ENCODE data around the gene FOXP1. TPM values are rescaled to one million over a fixed set of nuclear protein-coding genes. Genes with fewer than 3 reads are reported as not detected.

The FOXP1 gene
- polyA plus RNA-seq, 1 donor from 2014 or later = 5.6 TPM

DNA sequence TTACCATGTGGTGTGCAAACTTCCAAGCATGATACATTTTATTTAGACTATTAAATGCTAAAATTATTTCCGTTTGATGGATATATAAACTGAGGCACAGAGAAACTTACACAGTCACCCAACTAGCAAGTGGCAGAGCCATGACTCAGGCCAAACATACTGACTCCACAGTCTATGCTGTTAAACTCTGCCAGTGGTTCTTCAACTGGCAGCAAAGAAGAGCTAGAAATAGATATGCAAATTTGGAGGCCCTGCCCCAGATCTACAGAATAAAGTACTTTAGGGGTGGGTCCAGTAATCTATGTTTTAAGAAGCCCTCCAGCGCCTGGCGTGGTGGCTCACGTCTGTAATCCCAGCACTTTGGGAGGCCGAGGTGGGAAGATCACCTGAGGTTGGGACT is 400.0 kb downstream of the FOXP1 start:
- Histone ChIP-seq H3K4me3 (ENCODE audit: low read length) (no peak overlapping the region), H3K9ac (ENCODE audit: low read length) (no peak overlapping the region), H3K27ac (ENCODE audit: low read length) (no peak overlapping the region), H3K27me3 (ENCODE audit: insufficient read depth, low read depth, low read length) (no peaks in the 10 kb centered on the region), H3K9me2 (ENCODE audit: insufficient read depth, low read length) (no peaks in the 10 kb centered on the region), H3K9me3 (ENCODE audit: low read length) (no peaks in the 10 kb centered on the region), H3K79me2 (replicated peaks; ENCODE audit: insufficient read depth, low read length) (no peaks in the 10 kb centered on the region), H4K20me1 (ENCODE audit: insufficient read depth) (no peaks in the 10 kb centered on the region), H2AFZ (ENCODE audit: low read depth, low read length) (no peak overlapping the region), H3F3A (ENCODE audit: insufficient read depth, low read length, poor library complexity, severe bottlenecking) (no peaks in the 10 kb centered on the region), H3K4me2 (ENCODE audit: low read length) (no peak overlapping the region), H3K36me3 (ENCODE audit: insufficient read depth, low read length) (no peaks in the 10 kb centered on the region)
- TF ChIP-seq SMC3 (conservative IDR thresholded peaks at IDR 0.05; ENCODE audit: poor library complexity) (no peak), POLR2AphosphoS5 (IDR thresholded peaks at IDR 0.05) (no peak)

DNA sequence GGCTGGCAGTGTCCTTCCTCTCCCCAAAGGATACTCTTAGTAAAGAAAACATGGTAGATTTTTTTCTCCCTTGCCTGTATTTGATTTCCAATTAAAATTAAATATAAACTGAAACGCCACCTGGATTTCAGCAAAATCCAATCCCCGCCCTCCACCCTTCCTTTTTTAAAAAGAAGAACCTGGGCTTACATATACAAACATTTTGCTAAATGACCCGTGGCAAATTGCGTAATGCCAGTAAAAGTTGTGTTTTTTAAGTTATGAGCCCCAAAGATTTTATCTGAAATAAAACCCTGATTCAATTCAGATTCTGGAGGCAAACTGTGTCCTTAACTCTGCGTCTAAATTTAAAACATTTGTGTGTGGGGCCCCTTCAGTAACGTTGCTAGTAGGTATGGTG is 403.0 kb downstream of the FOXP1 start:
- H3K9me3 ChIP-seq (ENCODE audit: low read length) = no peaks in the 10 kb centered on the region
- H3K27me3 ChIP-seq (ENCODE audit: insufficient read depth, low read depth, low read length) = no peaks in the 10 kb centered on the region
- H3K27ac ChIP-seq (ENCODE audit: low read length) = no peak overlapping the region
- H4K20me1 ChIP-seq (ENCODE audit: insufficient read depth) = no peaks in the 10 kb centered on the region
- H3F3A ChIP-seq (ENCODE audit: insufficient read depth, low read length, poor library complexity, severe bottlenecking) = no peaks in the 10 kb centered on the region
- H3K36me3 ChIP-seq (ENCODE audit: insufficient read depth, low read length) = no peaks in the 10 kb centered on the region
- H3K9ac ChIP-seq (ENCODE audit: low read length) = no peak overlapping the region
- no peak overlapping the region for H3K4me2 ChIP-seq (ENCODE audit: low read length)
- no peaks in the 10 kb centered on the region for H3K9me2 ChIP-seq (ENCODE audit: insufficient read depth, low read length)
- no peak overlapping the region for H3K4me3 ChIP-seq (ENCODE audit: low read length)
- no peak for TF ChIP-seq MXI1 (conservative IDR thresholded peaks at IDR 0.05; ENCODE audit: poor library complexity, severe bottlenecking)
- TF ChIP-seq RAD21 (conservative IDR thresholded peaks at IDR 0.05) = no peak
- TF ChIP-seq EZH2 (IDR thresholded peaks at IDR 0.05; ENCODE audit: borderline replicate concordance, insufficient read depth, low read length, poor library complexity, severe bottlenecking) = no peak
- no peak for TF ChIP-seq POLR2AphosphoS5 (IDR thresholded peaks at IDR 0.05)
- no peak for TF ChIP-seq SMC3 (conservative IDR thresholded peaks at IDR 0.05; ENCODE audit: poor library complexity)
- TF ChIP-seq TAF1 (IDR thresholded peaks at IDR 0.05; ENCODE audit: low read depth) = no peak
- TF ChIP-seq, protein P1, sequence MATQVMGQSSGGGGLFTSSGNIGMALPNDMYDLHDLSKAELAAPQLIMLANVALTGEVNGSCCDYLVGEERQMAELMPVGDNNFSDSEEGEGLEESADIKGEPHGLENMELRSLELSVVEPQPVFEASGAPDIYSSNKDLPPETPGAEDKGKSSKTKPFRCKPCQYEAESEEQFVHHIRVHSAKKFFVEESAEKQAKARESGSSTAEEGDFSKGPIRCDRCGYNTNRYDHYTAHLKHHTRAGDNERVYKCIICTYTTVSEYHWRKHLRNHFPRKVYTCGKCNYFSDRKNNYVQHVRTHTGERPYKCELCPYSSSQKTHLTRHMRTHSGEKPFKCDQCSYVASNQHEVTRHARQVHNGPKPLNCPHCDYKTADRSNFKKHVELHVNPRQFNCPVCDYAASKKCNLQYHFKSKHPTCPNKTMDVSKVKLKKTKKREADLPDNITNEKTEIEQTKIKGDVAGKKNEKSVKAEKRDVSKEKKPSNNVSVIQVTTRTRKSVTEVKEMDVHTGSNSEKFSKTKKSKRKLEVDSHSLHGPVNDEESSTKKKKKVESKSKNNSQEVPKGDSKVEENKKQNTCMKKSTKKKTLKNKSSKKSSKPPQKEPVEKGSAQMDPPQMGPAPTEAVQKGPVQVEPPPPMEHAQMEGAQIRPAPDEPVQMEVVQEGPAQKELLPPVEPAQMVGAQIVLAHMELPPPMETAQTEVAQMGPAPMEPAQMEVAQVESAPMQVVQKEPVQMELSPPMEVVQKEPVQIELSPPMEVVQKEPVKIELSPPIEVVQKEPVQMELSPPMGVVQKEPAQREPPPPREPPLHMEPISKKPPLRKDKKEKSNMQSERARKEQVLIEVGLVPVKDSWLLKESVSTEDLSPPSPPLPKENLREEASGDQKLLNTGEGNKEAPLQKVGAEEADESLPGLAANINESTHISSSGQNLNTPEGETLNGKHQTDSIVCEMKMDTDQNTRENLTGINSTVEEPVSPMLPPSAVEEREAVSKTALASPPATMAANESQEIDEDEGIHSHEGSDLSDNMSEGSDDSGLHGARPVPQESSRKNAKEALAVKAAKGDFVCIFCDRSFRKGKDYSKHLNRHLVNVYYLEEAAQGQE (IDR thresholded peaks at IDR 0.05; ENCODE audit: borderline replicate concordance) = no peak
- TF ChIP-seq, protein P2, sequence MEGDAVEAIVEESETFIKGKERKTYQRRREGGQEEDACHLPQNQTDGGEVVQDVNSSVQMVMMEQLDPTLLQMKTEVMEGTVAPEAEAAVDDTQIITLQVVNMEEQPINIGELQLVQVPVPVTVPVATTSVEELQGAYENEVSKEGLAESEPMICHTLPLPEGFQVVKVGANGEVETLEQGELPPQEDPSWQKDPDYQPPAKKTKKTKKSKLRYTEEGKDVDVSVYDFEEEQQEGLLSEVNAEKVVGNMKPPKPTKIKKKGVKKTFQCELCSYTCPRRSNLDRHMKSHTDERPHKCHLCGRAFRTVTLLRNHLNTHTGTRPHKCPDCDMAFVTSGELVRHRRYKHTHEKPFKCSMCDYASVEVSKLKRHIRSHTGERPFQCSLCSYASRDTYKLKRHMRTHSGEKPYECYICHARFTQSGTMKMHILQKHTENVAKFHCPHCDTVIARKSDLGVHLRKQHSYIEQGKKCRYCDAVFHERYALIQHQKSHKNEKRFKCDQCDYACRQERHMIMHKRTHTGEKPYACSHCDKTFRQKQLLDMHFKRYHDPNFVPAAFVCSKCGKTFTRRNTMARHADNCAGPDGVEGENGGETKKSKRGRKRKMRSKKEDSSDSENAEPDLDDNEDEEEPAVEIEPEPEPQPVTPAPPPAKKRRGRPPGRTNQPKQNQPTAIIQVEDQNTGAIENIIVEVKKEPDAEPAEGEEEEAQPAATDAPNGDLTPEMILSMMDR (IDR thresholded peaks at IDR 0.05; ENCODE audit: poor library complexity, severe bottlenecking) = no peak
- TF ChIP-seq EP300 (conservative IDR thresholded peaks at IDR 0.05; ENCODE audit: poor library complexity, severe bottlenecking) = no peak
- H3K79me2 ChIP-seq (replicated peaks; ENCODE audit: insufficient read depth, low read length) = no peaks in the 10 kb centered on the region
- no peak overlapping the region for H2AFZ ChIP-seq (ENCODE audit: low read depth, low read length)

DNA sequence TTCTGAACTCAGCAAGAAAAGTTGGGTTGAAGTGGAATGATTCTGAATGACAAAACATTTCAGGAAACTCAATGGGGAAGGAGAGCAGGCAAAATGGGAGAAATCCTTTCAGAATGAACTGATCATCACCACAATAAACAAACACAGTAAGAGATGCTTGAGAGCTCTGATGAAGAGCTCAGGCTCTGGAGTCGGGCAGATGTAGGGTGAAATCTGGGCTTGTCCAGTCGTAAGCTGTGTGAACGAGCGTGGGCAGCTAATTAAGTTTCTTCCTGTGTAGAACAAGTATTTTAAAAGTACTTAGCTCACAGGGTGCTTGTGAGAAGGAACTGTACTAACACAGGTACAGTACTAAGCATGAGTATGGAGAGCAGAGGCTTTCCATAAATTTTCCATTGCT is 406.2 kb downstream of the FOXP1 start:
- Histone ChIP-seq H3F3A (ENCODE audit: insufficient read depth, low read length, poor library complexity, severe bottlenecking) (no peaks in the 10 kb centered on the region), H3K9ac (ENCODE audit: low read length) (no peak overlapping the region), H3K4me3 (ENCODE audit: low read length) (no peak overlapping the region), H3K9me3 (ENCODE audit: low read length) (no peaks in the 10 kb centered on the region), H3K36me3 (ENCODE audit: insufficient read depth, low read length) (no peaks in the 10 kb centered on the region), H3K4me2 (ENCODE audit: low read length) (no peak overlapping the region), H3K79me2 (replicated peaks; ENCODE audit: insufficient read depth, low read length) (no peaks in the 10 kb centered on the region), H3K27me3 (ENCODE audit: insufficient read depth, low read depth, low read length) (no peaks in the 10 kb centered on the region), H3K27ac (ENCODE audit: low read length) (no peak overlapping the region), H4K20me1 (ENCODE audit: insufficient read depth) (no peaks in the 10 kb centered on the region), H2AFZ (ENCODE audit: low read depth, low read length) (no peak overlapping the region), H3K9me2 (ENCODE audit: insufficient read depth, low read length) (no peaks in the 10 kb centered on the region)
- TF ChIP-seq SMC3 (conservative IDR thresholded peaks at IDR 0.05; ENCODE audit: poor library complexity) = no peak
- TF ChIP-seq EP300 (conservative IDR thresholded peaks at IDR 0.05; ENCODE audit: poor library complexity, severe bottlenecking) = no peak
- TF ChIP-seq RAD21 (conservative IDR thresholded peaks at IDR 0.05) = no peak
- TF ChIP-seq, protein P2 (IDR thresholded peaks at IDR 0.05; ENCODE audit: poor library complexity, severe bottlenecking) = no peak
- TF ChIP-seq TAF1 (IDR thresholded peaks at IDR 0.05; ENCODE audit: low read depth) = no peak
